H1 (cell line): Measurements from ENCODE around the gene NTN1. TPM values are rescaled to one million over a fixed set of nuclear protein-coding genes. Genes with fewer than 3 reads are reported as not detected.

ENCODE experiments used
- CTCF ChIA-PET: fragments of 300-600 bp; sonication (Branson Sonifier 250); formaldehyde crosslinking; loops from one replicate; lab custom pipeline; 2021; ENCODE audit not compliant: partially characterized antibody; lab: Charles Lee
- POLR2A ChIA-PET: fragments of 300-600 bp; sonication (Branson Sonifier 250); formaldehyde crosslinking; loops from one replicate; lab custom pipeline; 2021; ENCODE audit warnings: inconsistent platforms; ENCODE audit not compliant: partially characterized antibody; lab: Charles Lee
- DNase-seq, 2 experiments: peaks; one replicate each; pipeline versions ENCODE4 v3.0.0 to v3.0.0-alpha.2; 2010 to 2022; ENCODE audit warnings: low spot score in 2 of 2, low read depth in 1 of 2, mixed read lengths in 1 of 2
- FAIRE-seq: peaks from 2 replicates; lab custom pipeline; 2011; peaks lifted over from hg19 to GRCh38; lab: Jason Lieb, UNC
- H2AFZ ChIP-seq: 2 replicates; pipeline ENCODE4 v1.8.1; 2012; ENCODE audit warnings: low read length, inconsistent platforms
- H2AK5ac ChIP-seq: 2 replicates; pipeline ENCODE4 v1.6.1; 2013; ENCODE audit warnings: low read depth, low read length
- H2BK120ac ChIP-seq: replicated peaks from 2 replicates; pipeline ENCODE3; 2013; ENCODE audit warnings: low read depth, low read length, inconsistent platforms
- H2BK12ac ChIP-seq: 2 replicates; pipeline ENCODE4 v1.6.1; 2013; ENCODE audit warnings: low read depth, low read length
- H2BK15ac ChIP-seq: 2 replicates; pipeline ENCODE4 v1.6.1; 2013; ENCODE audit warnings: low read length
- H2BK20ac ChIP-seq: 2 replicates; pipeline ENCODE4 v1.6.1; 2013; ENCODE audit warnings: low read length
- H2BK5ac ChIP-seq: 2 replicates; pipeline ENCODE4 v1.6.1; 2013; ENCODE audit warnings: low read depth, low read length
- H3K14ac ChIP-seq: 2 replicates; pipeline ENCODE4 v1.6.1; 2013; ENCODE audit warnings: inconsistent platforms; ENCODE audit not compliant: insufficient read length
- H3K18ac ChIP-seq: 2 replicates; pipeline ENCODE4 v1.6.1; 2013; ENCODE audit warnings: low read length; ENCODE audit errors: extremely low read depth
- H3K23ac ChIP-seq: 2 replicates; pipeline ENCODE4 v1.6.1; 2013; ENCODE audit warnings: inconsistent platforms; ENCODE audit not compliant: insufficient read length
- H3K23me2 ChIP-seq: 2 replicates; pipeline ENCODE4 v1.6.1; 2013; ENCODE audit warnings: low read depth, low read length
- H3K27ac ChIP-seq: 2 replicates; pipeline ENCODE4 v1.6.1; 2011; ENCODE audit warnings: low read depth, low read length, inconsistent platforms
- H3K27me3 ChIP-seq, 4 experiments: replicated peaks in 1 of 4; 1 replicate in 1 of 4; 2 replicates in 3 of 4; pipeline versions ENCODE4 v1.6.1 to v1.8.1; 2011 to 2013; ENCODE audit warnings: low read length in 3 of 4, mild to moderate bottlenecking in 3 of 4, inconsistent platforms in 2 of 4, mixed read lengths in 2 of 4, moderate library complexity in 1 of 4; ENCODE audit not compliant: control insufficient read depth in 3 of 4, insufficient read depth in 3 of 4; ENCODE audit errors: extremely low read depth in 1 of 4
- H3K36me3 ChIP-seq, 4 experiments: 2 replicates each; pipeline versions ENCODE4 v1.6.1 to v1.8.1; 2011 to 2013; ENCODE audit warnings: mild to moderate bottlenecking in 4 of 4, low read length in 3 of 4, moderate library complexity in 2 of 4, control low read depth in 1 of 4, inconsistent platforms in 1 of 4; ENCODE audit not compliant: insufficient read depth in 4 of 4, control insufficient read depth in 2 of 4
- H3K4ac ChIP-seq: replicated peaks from 2 replicates; pipeline ENCODE3; 2013; ENCODE audit warnings: low read length, low read depth, mixed read lengths, inconsistent platforms; ENCODE audit not compliant: insufficient read length
- H3K4me1 ChIP-seq, 4 experiments: replicated peaks in 1 of 4; 1 replicate in 1 of 4; 2 replicates in 3 of 4; pipeline versions ENCODE4 v1.6.1 to v1.8.1; 2011 to 2013; ENCODE audit warnings: low read length in 3 of 4, inconsistent platforms in 2 of 4, mixed read lengths in 1 of 4; ENCODE audit not compliant: insufficient read depth in 4 of 4, control insufficient read depth in 3 of 4
- H3K4me2 ChIP-seq, 2 experiments: 2 replicates each; pipeline versions ENCODE4 v1.6.1 to v1.8.1; 2011 to 2013; ENCODE audit warnings: low read depth in 2 of 2, low read length in 2 of 2, control low read depth in 1 of 2, inconsistent platforms in 1 of 2, mild to moderate bottlenecking in 1 of 2; ENCODE audit not compliant: insufficient read depth in 1 of 2
- H3K4me3 ChIP-seq, 4 experiments: fragments of 200-600, 300-600 bp in 1 of 4; sonication (generic), shearing (Covaris generic), sonication (Bioruptor Twin) in 1 of 4; 2 replicates each; pipeline versions ENCODE4 v1.5.1 to v1.8.1; 2011 to 2016; ENCODE audit warnings: low read length in 4 of 4, low read depth in 3 of 4, control low read depth in 2 of 4, inconsistent platforms in 2 of 4, mild to moderate bottlenecking in 2 of 4, mixed read lengths in 1 of 4, moderate library complexity in 1 of 4; ENCODE audit not compliant: insufficient read depth in 2 of 4; ENCODE audit errors: extremely low read depth in 1 of 4
- H3K56ac ChIP-seq: replicated peaks from 2 replicates; pipeline ENCODE3; 2013; ENCODE audit warnings: low read depth, mild to moderate bottlenecking, mixed read lengths, low read length, inconsistent platforms; ENCODE audit not compliant: insufficient read length
- H3K79me1 ChIP-seq: 2 replicates; pipeline ENCODE4 v1.6.1; 2013; ENCODE audit warnings: low read depth, low read length, control low read depth
- H3K79me2 ChIP-seq, 2 experiments: 2 replicates each; pipeline versions ENCODE4 v1.6.1 to v1.8.1; 2012 to 2013; ENCODE audit warnings: low read length in 2 of 2, mild to moderate bottlenecking in 2 of 2, inconsistent platforms in 1 of 2; ENCODE audit not compliant: insufficient read depth in 2 of 2, control insufficient read depth in 1 of 2
- H3K9ac ChIP-seq, 4 experiments: replicated peaks in 1 of 4; 1 replicate in 1 of 4; 2 replicates in 3 of 4; pipeline versions ENCODE4 v1.6.1 to v1.8.1; 2011 to 2013; ENCODE audit warnings: low read depth in 3 of 4, low read length in 3 of 4, control low read depth in 2 of 4, mild to moderate bottlenecking in 2 of 4, moderate library complexity in 2 of 4, inconsistent platforms in 1 of 4; ENCODE audit errors: extremely low read depth in 1 of 4
- H3K9me3 ChIP-seq, 2 experiments: 2 replicates each; pipeline versions ENCODE4 v1.6.1 to v1.8.1; 2012 to 2013; ENCODE audit warnings: mild to moderate bottlenecking in 2 of 2, moderate library complexity in 2 of 2, control low read depth in 1 of 2, inconsistent platforms in 1 of 2, low read depth in 1 of 2, low read length in 1 of 2, mixed read lengths in 1 of 2; ENCODE audit not compliant: insufficient read depth in 2 of 2
- H4K20me1 ChIP-seq, 2 experiments: replicated peaks in 1 of 2; 2 replicates each; pipeline versions ENCODE3 to v1.8.1; 2011 to 2013; ENCODE audit warnings: inconsistent platforms in 2 of 2, low read length in 2 of 2, mild to moderate bottlenecking in 1 of 2; ENCODE audit not compliant: insufficient read depth in 2 of 2, control insufficient read depth in 1 of 2
- H4K5ac ChIP-seq: 2 replicates; pipeline ENCODE4 v1.6.1; 2013; ENCODE audit warnings: low read length, low read depth, mixed read lengths, inconsistent platforms; ENCODE audit not compliant: insufficient read length
- H4K8ac ChIP-seq: 2 replicates; pipeline ENCODE4 v1.8.0; 2013; ENCODE audit warnings: mild to moderate bottlenecking, moderate library complexity, low read length, inconsistent platforms; ENCODE audit not compliant: insufficient read depth; ENCODE audit errors: extremely low read depth
- H4K91ac ChIP-seq: replicated peaks from 2 replicates; pipeline ENCODE3; 2013; ENCODE audit warnings: low read length, mixed read lengths, inconsistent platforms; ENCODE audit not compliant: insufficient read length
- ASH2L ChIP-seq: fragments of 200-600, 300-600 bp; sonication (generic); IDR thresholded peaks from one replicate; pipeline ENCODE4 v1.7.1; 2017; ENCODE audit warnings: low read length
- CHD2 ChIP-seq: IDR thresholded peaks from 2 replicates; pipeline ENCODE4 v1.6.1; 2012; ENCODE audit warnings: low read length, improper control_type of control experiment
- EP300 ChIP-seq, 2 experiments: IDR thresholded peaks; 1 replicate in 1 of 2; 2 replicates in 1 of 2; pipeline ENCODE4 v1.6.1; 2011 to 2012; ENCODE audit warnings: low read depth in 2 of 2, low read length in 2 of 2, mild to moderate bottlenecking in 2 of 2, borderline replicate concordance in 1 of 2, inconsistent platforms in 1 of 2, moderate library complexity in 1 of 2
- GTF2F1 ChIP-seq: IDR thresholded peaks from 2 replicates; pipeline ENCODE4 v1.6.1; 2012; ENCODE audit warnings: low read depth, low read length, improper control_type of control experiment, borderline replicate concordance
- HDAC6 ChIP-seq: IDR thresholded peaks from one replicate; pipeline ENCODE4 v1.7.1; 2012; ENCODE audit warnings: low read depth, mild to moderate bottlenecking, inconsistent platforms, low read length, moderate library complexity
- KDM4A ChIP-seq: IDR thresholded peaks from one replicate; pipeline ENCODE4 v1.7.1; 2012; ENCODE audit warnings: low read depth, mild to moderate bottlenecking, moderate library complexity, low read length, inconsistent platforms; ENCODE audit not compliant: severe bottlenecking
- MAFK ChIP-seq: IDR thresholded peaks from 2 replicates; pipeline ENCODE4 v1.6.1; 2012; ENCODE audit warnings: low read depth, mild to moderate bottlenecking, improper control_type of control experiment, low read length
- NANOG ChIP-seq: IDR thresholded peaks from 2 replicates; pipeline ENCODE4 v1.6.1; 2011; ENCODE audit warnings: low read length, low read depth, mild to moderate bottlenecking, inconsistent platforms; ENCODE audit not compliant: insufficient read depth, poor library complexity, severe bottlenecking
- PHF8 ChIP-seq: fragments of 200-600 bp; sonication (generic); conservative IDR thresholded peaks from 2 replicates; pipeline ENCODE4 v1.7.1; 2012; ENCODE audit warnings: low read depth, mild to moderate bottlenecking, inconsistent platforms, low read length, moderate library complexity
- SIRT6 ChIP-seq: IDR thresholded peaks from one replicate; pipeline ENCODE4 v1.7.1; 2012; ENCODE audit warnings: low read length, inconsistent platforms
- SP4 ChIP-seq: IDR thresholded peaks from 2 replicates; pipeline ENCODE4 v1.6.1; 2012; ENCODE audit warnings: low read length, inconsistent platforms
- TAF7 ChIP-seq: optimal IDR thresholded peaks from 2 replicates; pipeline ENCODE3; 2011; ENCODE audit warnings: low read depth, mild to moderate bottlenecking, inconsistent platforms, low read length, moderate library complexity, borderline replicate concordance
- WGBS, 2 experiments: shearing (Covaris generic) in 1 of 2; methylation state at CpG; one replicate each; pipeline versions ENCODE4 v1.1.6 to v1.1.7; 2013 to 2015; ENCODE audit warnings: low lambda C conversion rate in 2 of 2, mixed read lengths in 2 of 2, inconsistent platforms in 1 of 2, low coverage in 1 of 2, missing lambda C conversion rate in 1 of 2; ENCODE audit not compliant: insufficient replicate concordance in 2 of 2, insufficient coverage in 1 of 2, insufficient read length in 1 of 2; ENCODE audit errors: extremely low coverage in 1 of 2, missing lambda C conversion rate in 1 of 2; 5-methylcytosine and 5-hydroxymethylcytosine counted together
- polyA plus RNA-seq, 7 experiments: library from polyadenylated mRNA; depleted of rRNA in 3 of 7; stranded (reverse) in 5 of 7; unstranded in 2 of 7; fragments of >200 nt in 5 of 7; fragments of 200-250 nt in 2 of 7; gene quantifications; 1 replicate in 5 of 7; 2 replicates in 1 of 7; 4 replicates in 1 of 7; pipeline versions ENCODE4 v1.2.1 to v1.2.3, GENCODE V29; 2011 to 2013; ENCODE audit warnings: missing spikeins in 2 of 7, mixed read lengths in 2 of 7
- total RNA-seq: library from RNA; stranded (reverse); fragmentation: NEBNext Ultra II Directional; extraction: Animal tissue kit (Norgen Biotek cat#: 25700); gene quantifications from 2 replicates; pipeline ENCODE4 v1.2.1, GENCODE V29; 2021
- TF ChIP-seq, protein P1 (sequence below): IDR thresholded peaks from 2 replicates; pipeline ENCODE4 v1.6.1; 2011; ENCODE audit warnings: low read length, improper control_type of control experiment

The NTN1 gene
- total and polyA plus RNA-seq, 2 of the 8 experiments (the other 6 are each of a cell fraction or from before 2014, with no cell fraction given): 2.0 to 2.3 TPM

DNA sequence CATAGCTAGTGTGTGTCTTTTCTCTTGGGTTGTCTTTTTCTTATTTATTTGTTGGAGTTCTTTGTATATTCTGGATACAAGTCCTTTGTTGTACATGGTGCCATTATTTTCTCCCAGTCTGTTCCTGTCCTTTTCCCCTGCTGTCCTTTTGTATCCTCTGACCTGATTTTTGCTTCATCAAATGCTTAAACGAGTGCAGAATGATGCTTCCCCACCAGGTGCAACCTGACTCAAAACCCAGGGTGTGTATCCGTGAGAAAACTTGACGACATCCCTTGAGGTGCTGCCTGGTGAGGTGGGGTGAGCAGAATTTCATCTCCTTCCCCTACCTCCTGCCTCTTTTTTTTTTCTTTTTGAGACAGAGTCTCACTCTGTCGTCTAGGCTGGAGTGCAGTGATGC, 88.6 kb downstream of the NTN1 start:
- H2BK20ac ChIP-seq: peak overlapping the region; percentile 8; the same call in 1 of the 2 replicates
- H3K23ac ChIP-seq: no peak overlapping the region
- no peak overlapping the region for H3K4ac ChIP-seq
- no peak overlapping the region for H2BK5ac ChIP-seq
- H4K20me1 ChIP-seq: no peaks in the 10 kb centered on the region
- H3K27me3 ChIP-seq: peaks cover 0 to 2% (median 0%) of the 10 kb centered on the region in 4 experiments; a peak in 3 of 7 replicates
- H3K14ac ChIP-seq: no peak overlapping the region
- H3K79me2 ChIP-seq: no peaks in the 10 kb centered on the region
- H2BK120ac ChIP-seq: no peak overlapping the region
- no peak for DNase-seq
- 25% methylated on average over 3 of the region's 4 CpGs; no CpG with 5 or more reads in 1 of the 2 experiments for WGBS, 2 experiments
- no peak overlapping the region for H3K9ac ChIP-seq
- no peaks in the 10 kb centered on the region for H3K23me2 ChIP-seq
- no peak overlapping the region for H4K5ac ChIP-seq
- no peak overlapping the region for H4K91ac ChIP-seq
- no peak overlapping the region for H2AK5ac ChIP-seq
- no peak overlapping the region for H2BK15ac ChIP-seq
- H3K56ac ChIP-seq: no peak overlapping the region
- no peaks in the 10 kb centered on the region for H3K79me1 ChIP-seq
- ChIA-PET CTCF (interaction anchor here (0.6 to 1.6 kb wide), 5 partner anchors 12 to 619 kb away, joined by 3 to 6 read pairs (median 3); no protein-coding TSS in a partner anchor), POLR2A (no interaction called here)
- H3K4me1 ChIP-seq: peaks cover 0 to 15% (median 4%) of the 10 kb centered on the region in 4 experiments; a peak in 4 of 7 replicates
- no peak overlapping the region for H2BK12ac ChIP-seq
- H4K8ac ChIP-seq: no peak overlapping the region
- H3K27ac ChIP-seq: no peak overlapping the region
- no peak overlapping the region for H3K4me3 ChIP-seq
- FAIRE-seq: no peak
- H3K36me3 ChIP-seq: no peaks in the 10 kb centered on the region
- H3K9me3 ChIP-seq: no peaks in the 10 kb centered on the region
- H3K4me2 ChIP-seq: no peak overlapping the region; a peak in 1 of 4 replicates
- H2AFZ ChIP-seq: no peak overlapping the region
- no peak overlapping the region for H3K18ac ChIP-seq
- no peak for TF ChIP-seq ASH2L
- TF ChIP-seq, protein P1, sequence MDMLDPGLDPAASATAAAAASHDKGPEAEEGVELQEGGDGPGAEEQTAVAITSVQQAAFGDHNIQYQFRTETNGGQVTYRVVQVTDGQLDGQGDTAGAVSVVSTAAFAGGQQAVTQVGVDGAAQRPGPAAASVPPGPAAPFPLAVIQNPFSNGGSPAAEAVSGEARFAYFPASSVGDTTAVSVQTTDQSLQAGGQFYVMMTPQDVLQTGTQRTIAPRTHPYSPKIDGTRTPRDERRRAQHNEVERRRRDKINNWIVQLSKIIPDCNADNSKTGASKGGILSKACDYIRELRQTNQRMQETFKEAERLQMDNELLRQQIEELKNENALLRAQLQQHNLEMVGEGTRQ: no peak
- TF ChIP-seq PHF8: no peak
- no peak for TF ChIP-seq CHD2
- TF ChIP-seq GTF2F1: no peak
- no peak for TF ChIP-seq TAF7
- no peak for TF ChIP-seq SP4
- TF ChIP-seq MAFK: no peak
- TF ChIP-seq SIRT6: no peak
- TF ChIP-seq NANOG: no peak
- TF ChIP-seq EP300 (IDR thresholded peaks at IDR 0.05; ENCODE audit: borderline replicate concordance in 1 of 2, low read depth in 2 of 2, low read length in 2 of 2): no peak
- no peak for TF ChIP-seq KDM4A
- TF ChIP-seq HDAC6: no peak
